SK-N-MC (cell line): ENCODE measurements around the gene CNTN6.

Experiments used
- DNase-seq: peaks from one replicate; pipeline ENCODE4 v3.0.0-alpha.2; 2011; ENCODE audit warnings: low read depth, low spot score
- H3K27ac ChIP-seq: fragments of 200-600 bp; sonication (generic); 2 replicates; pipeline ENCODE4 v1.5.1; 2016; ENCODE audit warnings: mixed run types
- H3K36me3 ChIP-seq: fragments of 200-600 bp; sonication (generic); 2 replicates; pipeline ENCODE4 v1.6.1; 2017; ENCODE audit warnings: antibody characterized with exemption, low read length, mixed read lengths; ENCODE audit not compliant: insufficient read depth
- H3K4me3 ChIP-seq: fragments of 200-600 bp; sonication (generic); 2 replicates; pipeline ENCODE4 v1.5.1; 2016
- H3K9ac ChIP-seq: fragments of 200-600 bp; sonication (generic); 2 replicates; pipeline ENCODE4 v1.8.0; 2017; ENCODE audit warnings: mixed run types, mixed read lengths; ENCODE audit not compliant: insufficient read length
- H3K9me3 ChIP-seq: fragments of 200-600 bp; sonication (generic); 2 replicates; pipeline ENCODE4 v1.6.1; 2017; ENCODE audit warnings: low read depth, mild to moderate bottlenecking, antibody characterized with exemption, low read length, moderate library complexity, mixed read lengths
- EZH2 ChIP-seq: fragments of 200-600 bp; sonication (generic); IDR thresholded peaks from one replicate; pipeline ENCODE4 v1.6.1; 2017; ENCODE audit warnings: antibody characterized with exemption
- FOXP2 ChIP-seq: optimal IDR thresholded peaks from 2 replicates; pipeline ENCODE3; 2011; ENCODE audit warnings: mild to moderate bottlenecking, moderate library complexity; ENCODE audit not compliant: insufficient read depth; ENCODE audit errors: extremely low read length, control extremely low read depth
- POLR2AphosphoS5 ChIP-seq: IDR thresholded peaks from 2 replicates; pipeline ENCODE4 v1.6.1; 2012; ENCODE audit warnings: mild to moderate bottlenecking, low read depth, low read length, borderline replicate concordance

The CNTN6 gene

GRCh38 chr3:1092771-1093170 is at the start of gene CNTN6:
CNTN6 (plus strand) TSS chr3:1093024; CDS start chr3:1148009, 54,985 bp downstream.
- no peaks in the 10 kb centered on the region for H3K36me3 ChIP-seq
- H3K9ac ChIP-seq = no peak within 1 kb of the TSS
- H3K4me3 ChIP-seq = no peak within 1 kb of the TSS
- no peak for TF ChIP-seq FOXP2
- no peak for TF ChIP-seq POLR2AphosphoS5
- TF ChIP-seq EZH2 = no peak
- H3K27ac ChIP-seq = no peak within 1 kb of the TSS
- DNase-seq = no peak
- H3K9me3 ChIP-seq = no peaks in the 10 kb centered on the region

GRCh38 chr3:1048558-1048957 is 44.3 kb upstream of the CNTN6 start:
- Histone ChIP-seq H3K4me3 (no peak overlapping the region), H3K36me3 (no peaks in the 10 kb centered on the region), H3K27ac (no peak overlapping the region), H3K9ac (no peak overlapping the region), H3K9me3 (no peaks in the 10 kb centered on the region)
- TF ChIP-seq EZH2 = no peak
- DNase-seq = no peak

GRCh38 chr3:1055870-1056269 is 37.0 kb upstream of the CNTN6 start:
- no peak for DNase-seq
- TF ChIP-seq EZH2 = no peak
- no peak for TF ChIP-seq POLR2AphosphoS5
- TF ChIP-seq FOXP2 = no peak
- H3K9me3 ChIP-seq = no peaks in the 10 kb centered on the region

GRCh38 chr3:1056744-1057143 is 36.1 kb upstream of the CNTN6 start:
- TF ChIP-seq EZH2 (no peak), FOXP2 (no peak), POLR2AphosphoS5 (no peak)
- H3K36me3 ChIP-seq = no peaks in the 10 kb centered on the region
- peak overlapping the region; percentile 89 for H3K27ac ChIP-seq
- peak overlapping the region; percentile 16 for H3K9ac ChIP-seq
- H3K9me3 ChIP-seq = no peaks in the 10 kb centered on the region
- peak overlapping the region; percentile 61 for H3K4me3 ChIP-seq
- DNase-seq = no peak

More at GRCh38 chr3:1055870-1056269, 37.0 kb upstream of the CNTN6 start:
- no peak overlapping the region for H3K4me3 ChIP-seq
- H3K27ac ChIP-seq = no peak overlapping the region
- no peaks in the 10 kb centered on the region for H3K36me3 ChIP-seq
- no peak overlapping the region for H3K9ac ChIP-seq

- H3K27ac ChIP-seq = peak overlapping the region; percentile 89
- no peak overlapping the region for H3K9ac ChIP-seq
- H3K9me3 ChIP-seq = no peaks in the 10 kb centered on the region
- H3K4me3 ChIP-seq = peak overlapping the region; percentile 61
- H3K36me3 ChIP-seq = no peaks in the 10 kb centered on the region
- TF ChIP-seq POLR2AphosphoS5 = no peak
- no peak for TF ChIP-seq FOXP2
- no peak for TF ChIP-seq EZH2
- peak; percentile 6 for DNase-seq
These were observed 35.4 kb upstream of the CNTN6 start for GRCh38 chr3:1057436-1057835.

- Histone ChIP-seq H3K9me3 (no peaks in the 10 kb centered on the region), H3K27ac (no peak overlapping the region), H3K36me3 (no peaks in the 10 kb centered on the region), H3K9ac (no peak overlapping the region), H3K4me3 (no peak overlapping the region)
- DNase-seq = no peak
- TF ChIP-seq POLR2AphosphoS5 (no peak), EZH2 (no peak), FOXP2 (no peak)
These were observed 23.8 kb upstream of the CNTN6 start for GRCh38 chr3:1068985-1069384.

GRCh38 chr3:1072041-1072440 is 20.8 kb upstream of the CNTN6 start:
- Histone ChIP-seq H3K36me3 (no peaks in the 10 kb centered on the region), H3K9ac (no peak overlapping the region), H3K27ac (no peak overlapping the region), H3K4me3 (no peak overlapping the region), H3K9me3 (no peaks in the 10 kb centered on the region)
- no peak for TF ChIP-seq FOXP2
- no peak for TF ChIP-seq POLR2AphosphoS5
- no peak for TF ChIP-seq EZH2
- no peak for DNase-seq

GRCh38 chr3:1079662-1080061 is 13.2 kb upstream of the CNTN6 start:
- no peak overlapping the region for H3K9ac ChIP-seq
- H3K27ac ChIP-seq = no peak overlapping the region

GRCh38 chr3:1082108-1082507 is 10.7 kb upstream of the CNTN6 start:
- Histone ChIP-seq H3K9ac (no peak overlapping the region), H3K9me3 (no peaks in the 10 kb centered on the region), H3K4me3 (no peak overlapping the region), H3K36me3 (no peaks in the 10 kb centered on the region), H3K27ac (no peak overlapping the region)
- TF ChIP-seq FOXP2 = no peak
- no peak for TF ChIP-seq EZH2
- TF ChIP-seq POLR2AphosphoS5 = no peak
- DNase-seq = no peak

More at GRCh38 chr3:1079662-1080061, 13.2 kb upstream of the CNTN6 start:
- Histone ChIP-seq H3K36me3 (no peaks in the 10 kb centered on the region), H3K4me3 (no peak overlapping the region), H3K9me3 (no peaks in the 10 kb centered on the region)
- TF ChIP-seq FOXP2 (no peak), EZH2 (no peak), POLR2AphosphoS5 (no peak)
- no peak for DNase-seq
